Neural progenitor cell (in vitro differentiated cells): ENCODE measurements around the gene EPHA2.

ENCODE experiments used
- CTCF ChIP-seq: fragments of 200-600 bp; sonication (generic); IDR thresholded peaks from 2 replicates; pipeline ENCODE4 v1.5.1; 2017; ENCODE audit warnings: antibody characterized with exemption, mild to moderate bottlenecking
- EZH2 ChIP-seq: fragments of 200-600 bp; sonication (generic); IDR thresholded peaks from 2 replicates; pipeline ENCODE4 v1.6.1; 2017; ENCODE audit warnings: antibody characterized with exemption, mild to moderate bottlenecking, moderate library complexity

DNA sequence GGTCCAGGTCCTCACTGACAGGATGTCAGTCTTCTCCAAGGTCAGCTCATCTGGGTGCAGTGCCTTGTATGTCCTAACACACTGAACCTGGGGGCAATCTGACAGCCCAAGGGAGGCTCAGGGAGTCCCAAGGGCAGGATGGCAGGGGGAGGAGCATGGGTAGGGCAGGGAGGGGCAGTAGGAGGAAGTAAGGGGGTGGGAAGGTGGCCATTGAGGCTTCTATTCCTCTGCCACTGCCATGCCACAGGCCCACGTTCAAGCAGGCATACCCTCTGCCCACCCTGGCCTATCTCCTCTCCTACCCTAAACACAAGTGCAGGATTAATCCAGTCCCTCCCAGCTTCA is 43.3 kb upstream of the EPHA2 start:
- TF ChIP-seq CTCF (no peak), EZH2 (no peak)
